ENCODE results near the gene TNS4. TPM values are rescaled to one million over a fixed set of nuclear protein-coding genes. Genes with fewer than 3 reads are reported as not detected.

TNS4 gene
- total RNA-seq, 4 donors from 2014 or later = 2.2 TPM; not detected in 3

DNA sequence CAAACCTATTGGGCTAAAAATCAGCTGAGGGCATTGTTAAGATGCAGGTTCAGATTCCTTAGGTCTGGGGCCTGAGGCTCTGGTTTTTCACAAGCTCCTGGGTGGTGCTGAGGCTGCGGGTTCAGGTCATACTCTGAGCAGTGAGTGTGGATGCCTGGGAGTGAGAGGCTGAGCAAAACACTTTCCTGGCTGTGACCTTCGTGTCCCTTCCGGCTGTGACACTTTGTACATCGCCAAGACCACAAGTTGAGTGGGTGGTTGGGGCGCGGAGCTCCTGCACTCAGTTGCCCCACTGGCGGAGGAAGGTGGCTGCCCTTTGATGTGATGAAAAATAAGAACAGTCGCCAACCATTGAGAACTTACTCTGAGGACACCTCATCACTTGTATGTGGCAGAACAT lies 39.0 kb upstream of the TNS4 start:
- WGBS, 2 donors (ENCODE audit: low coverage in 1 of 2) = no CpG with 5 or more reads among the region's 8 CpGs
- H3K27ac ChIP-seq = peak overlapping the region in 3 of 4 donors; percentile 87 to 92 (median 88)
- peaks cover 0 to 84% (median 57%) of the 10 kb centered on the region in 3 donors for H3K4me1 ChIP-seq
- TF ChIP-seq POLR2AphosphoS5 (IDR thresholded peaks at IDR 0.05) = no peak
- TF ChIP-seq POLR2A (IDR thresholded peaks at IDR 0.05) = no peak
- TF ChIP-seq EP300 (IDR thresholded peaks at IDR 0.05) = no peak
- TF ChIP-seq, protein P1, sequence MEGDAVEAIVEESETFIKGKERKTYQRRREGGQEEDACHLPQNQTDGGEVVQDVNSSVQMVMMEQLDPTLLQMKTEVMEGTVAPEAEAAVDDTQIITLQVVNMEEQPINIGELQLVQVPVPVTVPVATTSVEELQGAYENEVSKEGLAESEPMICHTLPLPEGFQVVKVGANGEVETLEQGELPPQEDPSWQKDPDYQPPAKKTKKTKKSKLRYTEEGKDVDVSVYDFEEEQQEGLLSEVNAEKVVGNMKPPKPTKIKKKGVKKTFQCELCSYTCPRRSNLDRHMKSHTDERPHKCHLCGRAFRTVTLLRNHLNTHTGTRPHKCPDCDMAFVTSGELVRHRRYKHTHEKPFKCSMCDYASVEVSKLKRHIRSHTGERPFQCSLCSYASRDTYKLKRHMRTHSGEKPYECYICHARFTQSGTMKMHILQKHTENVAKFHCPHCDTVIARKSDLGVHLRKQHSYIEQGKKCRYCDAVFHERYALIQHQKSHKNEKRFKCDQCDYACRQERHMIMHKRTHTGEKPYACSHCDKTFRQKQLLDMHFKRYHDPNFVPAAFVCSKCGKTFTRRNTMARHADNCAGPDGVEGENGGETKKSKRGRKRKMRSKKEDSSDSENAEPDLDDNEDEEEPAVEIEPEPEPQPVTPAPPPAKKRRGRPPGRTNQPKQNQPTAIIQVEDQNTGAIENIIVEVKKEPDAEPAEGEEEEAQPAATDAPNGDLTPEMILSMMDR (IDR thresholded peaks at IDR 0.05) = no peak
- no peaks in the 10 kb centered on the region for H3K27me3 ChIP-seq
- no peaks in the 10 kb centered on the region for H3K36me3 ChIP-seq
- H3K9me3 ChIP-seq = no peaks in the 10 kb centered on the region
- no peak overlapping the region for H3K4me3 ChIP-seq
- no peak for ATAC-seq

DNA sequence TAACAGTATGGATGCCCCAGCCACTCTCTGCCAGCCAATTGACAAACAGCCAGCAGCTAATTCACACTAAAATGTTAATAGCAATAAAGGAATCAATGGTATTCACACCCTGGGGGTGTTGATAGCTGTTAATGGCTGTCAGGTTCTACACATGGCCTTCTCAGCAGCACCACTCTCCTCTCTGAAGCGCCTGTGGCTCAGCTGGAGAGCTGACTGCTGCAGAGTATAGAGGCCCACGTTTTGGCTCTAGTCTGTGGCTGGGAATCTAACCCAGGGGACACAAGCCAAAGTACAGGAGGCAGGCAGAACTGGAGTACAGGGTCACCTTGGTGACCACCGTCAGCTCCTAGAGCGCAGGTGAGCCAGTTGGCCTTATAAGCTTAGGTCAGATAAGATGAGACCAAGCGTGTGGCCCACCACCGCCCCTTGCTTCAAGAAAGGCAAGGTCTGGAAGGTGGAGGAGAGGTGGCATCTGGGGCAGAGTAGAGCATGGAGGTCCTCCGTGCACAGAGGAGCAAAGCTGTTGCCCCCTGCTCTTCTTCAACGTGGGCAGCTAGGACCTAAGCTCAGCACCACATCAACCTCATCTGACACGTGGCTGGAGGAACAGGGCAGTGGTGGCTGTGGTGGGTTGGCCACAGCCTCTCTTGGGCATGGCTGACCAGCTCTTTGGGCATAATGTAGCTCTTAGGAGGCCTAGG lies 38.4 kb upstream of the TNS4 start:
- no peaks in the 10 kb centered on the region for H3K36me3 ChIP-seq
- no peak for ATAC-seq
- no peaks in the 10 kb centered on the region for H3K9me3 ChIP-seq
- TF ChIP-seq EP300 (IDR thresholded peaks at IDR 0.05) (no peak), POLR2AphosphoS5 (IDR thresholded peaks at IDR 0.05) (no peak), POLR2A (IDR thresholded peaks at IDR 0.05) (no peak)
- TF ChIP-seq, protein P1 (IDR thresholded peaks at IDR 0.05) = no peak
- H3K27ac ChIP-seq = peak overlapping the region in 3 of 4 donors; percentile 87 to 92 (median 88)
- WGBS, 2 donors (ENCODE audit: low coverage in 1 of 2) = 88 to 93% methylated on average over 5 of the region's 9 CpGs
- H3K27me3 ChIP-seq = no peaks in the 10 kb centered on the region
- H3K4me1 ChIP-seq = peaks cover 0 to 86% (median 57%) of the 10 kb centered on the region in 3 donors
- H3K4me3 ChIP-seq = no peak overlapping the region

DNA sequence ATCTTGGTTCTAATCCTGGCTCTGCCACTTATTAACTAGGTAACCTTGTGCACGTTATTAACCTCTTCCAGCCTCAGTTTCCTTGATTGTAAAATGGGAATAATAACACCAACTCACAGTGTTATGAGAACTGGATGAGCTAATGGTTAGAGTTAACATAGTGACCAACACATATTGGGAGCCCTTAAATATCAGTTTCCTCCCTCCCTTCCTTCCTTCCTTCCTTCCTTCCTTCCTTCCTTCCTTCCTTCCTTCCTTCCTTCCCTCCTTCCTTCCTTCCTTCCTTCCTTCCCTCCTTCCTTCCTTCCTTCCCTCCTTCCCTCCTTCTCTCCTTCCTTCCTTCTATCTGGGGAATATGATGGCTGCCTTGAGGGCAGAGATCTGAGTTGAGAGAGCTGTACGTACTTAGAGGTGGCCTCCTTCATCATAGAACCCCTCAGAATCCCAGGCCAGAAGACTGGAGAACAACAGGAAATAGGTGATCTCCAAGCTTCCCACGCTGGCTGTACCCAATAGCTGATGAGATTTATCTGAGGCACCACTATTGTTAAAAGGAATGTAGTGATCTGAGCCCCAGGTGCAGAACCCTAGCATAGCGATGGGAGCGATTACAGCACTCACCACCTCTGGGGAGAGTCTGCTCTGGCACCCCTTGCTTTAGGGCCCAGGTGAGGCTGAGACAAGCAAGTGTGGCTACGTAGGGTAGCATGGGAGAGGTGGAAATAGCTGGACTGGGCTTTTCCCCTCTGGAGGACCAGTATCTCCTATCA lies 37.7 kb upstream of the TNS4 start:
- peaks cover 0 to 93% (median 56%) of the 10 kb centered on the region in 3 donors for H3K4me1 ChIP-seq
- WGBS, 2 donors (ENCODE audit: low coverage in 1 of 2) = 83 to 100% methylated on average over 1 to 2 of the region's 6 CpGs

DNA sequence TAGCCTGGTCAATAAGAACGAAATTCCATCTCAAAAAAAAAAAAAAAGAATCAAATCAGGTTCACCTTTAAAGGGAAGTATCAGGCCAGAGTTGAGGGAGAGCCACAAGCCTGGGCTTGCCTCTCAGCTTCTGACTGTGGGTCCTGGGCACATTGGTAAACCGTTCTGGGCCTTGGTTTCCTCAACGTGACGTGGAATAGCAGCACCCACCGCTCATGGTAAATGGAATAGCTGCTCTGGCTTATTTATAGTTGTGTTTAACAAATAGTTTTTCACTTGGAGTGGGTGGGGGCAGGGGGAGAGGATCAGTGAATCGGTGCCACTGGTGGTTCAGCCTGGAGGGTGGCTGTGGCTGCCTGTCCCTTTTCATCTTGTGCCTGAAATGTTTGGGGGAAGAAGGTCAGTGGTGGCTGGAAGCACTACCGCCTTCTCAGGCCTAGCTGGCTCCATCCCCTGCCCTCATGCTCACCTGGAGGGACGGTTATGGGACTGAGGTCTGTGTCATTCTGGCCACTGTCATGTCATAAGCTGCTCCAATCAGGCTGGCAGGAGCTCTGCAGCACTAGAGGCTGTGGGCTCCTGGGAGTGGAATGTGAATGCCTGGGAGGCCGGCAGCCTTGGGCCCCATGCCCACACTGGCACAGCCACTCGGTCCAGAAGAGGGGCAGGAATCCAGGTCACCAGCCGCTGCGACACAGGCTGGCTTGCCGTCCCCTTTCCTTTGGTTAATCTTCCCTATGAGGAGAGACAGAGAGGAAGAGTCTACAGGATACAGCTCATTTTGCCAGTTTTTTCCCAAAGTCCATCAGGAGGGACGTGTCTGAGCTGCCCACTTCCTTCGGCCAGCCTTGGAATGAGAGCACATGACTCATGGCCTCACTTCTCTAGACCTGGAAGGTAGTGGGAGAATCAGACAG lies 36.9 kb upstream of the TNS4 start:
- Histone ChIP-seq H3K4me1 (peaks cover 0 to 93% (median 52%) of the 10 kb centered on the region in 3 donors), H3K9me3 (no peaks in the 10 kb centered on the region), H3K36me3 (no peaks in the 10 kb centered on the region), H3K4me3 (no peak overlapping the region), H3K27ac (peak overlapping the region in 3 of 4 donors; percentile 87 to 92 (median 88)), H3K27me3 (no peaks in the 10 kb centered on the region)
- no peak for TF ChIP-seq EP300 (IDR thresholded peaks at IDR 0.05)
- TF ChIP-seq, protein P1 (IDR thresholded peaks at IDR 0.05) = no peak
- TF ChIP-seq POLR2AphosphoS5 (IDR thresholded peaks at IDR 0.05) = no peak
- TF ChIP-seq POLR2A (IDR thresholded peaks at IDR 0.05) = no peak
- no peak for ATAC-seq
- WGBS, 2 donors (ENCODE audit: low coverage in 1 of 2) = 94 to 100% methylated on average over 3 to 5 of the region's 15 CpGs

More for the DNA sequence above, 37.7 kb upstream of the TNS4 start:
- peak overlapping the region in 3 of 4 donors; percentile 87 to 92 (median 88) for H3K27ac ChIP-seq
- H3K4me3 ChIP-seq = no peak overlapping the region
- no peaks in the 10 kb centered on the region for H3K27me3 ChIP-seq
- no peaks in the 10 kb centered on the region for H3K36me3 ChIP-seq
- no peak for ATAC-seq
- TF ChIP-seq, protein P1 (IDR thresholded peaks at IDR 0.05) = no peak
- TF ChIP-seq POLR2A (IDR thresholded peaks at IDR 0.05) (no peak), POLR2AphosphoS5 (IDR thresholded peaks at IDR 0.05) (no peak), EP300 (IDR thresholded peaks at IDR 0.05) (no peak)
- H3K9me3 ChIP-seq = no peaks in the 10 kb centered on the region

Data from gastroesophageal sphincter (tissue), 4 donors.